Measurements from ENCODE around the gene LMF2. TPM values are rescaled to one million over a fixed set of nuclear protein-coding genes. Genes with fewer than 3 reads are reported as not detected.

Gene LMF2
- total RNA-seq, 2 donors from 2014 or later: 147 to 158 TPM

- peaks cover 47% of the 10 kb centered on the region for H3K4me1 ChIP-seq
These were observed 18.3 kb upstream of the LMF2 start for GRCh38 chr22:50525858-50526107.

GRCh38 chr22:50525104-50525857, 17.8 kb upstream of the LMF2 start, which contains the start of gene SCO2:
SCO2 (minus strand) TSS chr22:50525598; CDS start chr22:50524411, 1,187 bp downstream.
- H3K9me3 ChIP-seq: no peaks in the 10 kb centered on the region
- ATAC-seq: peak; percentile 83
- peaks cover 0 to 6% of the 10 kb centered on the region in 2 donors for H3K27me3 ChIP-seq
- intact Hi-C loops (cut with DNase I): no loop called here
- peaks cover 0 to 7% of the 10 kb centered on the region in 2 donors for H3K36me3 ChIP-seq (replicated peaks in 1 of 2; ENCODE audit: insufficient read depth in 1 of 2, low read depth in 2 of 2)
- H3K27ac ChIP-seq: peak within 1 kb of the TSS; percentile 89 to 97 (median 92)
- DNase-seq: peak; percentile 97 to 98 (median 98)
- WGBS, 2 donors: 0% methylated on average over 67 of the region's 84 CpGs; no CpG with 5 or more reads in 1 of the 2 donors
- peak within 1 kb of the TSS; percentile 38 to 59 for H3K4me3 ChIP-seq
- TF ChIP-seq CTCF (IDR thresholded peaks at IDR 0.05) (peak in 6 of 7 experiments; percentile 21 to 69 (median 48)), POLR2A (IDR thresholded peaks at IDR 0.05) (peak; percentile 66 to 78 (median 70))
- H3K4me1 ChIP-seq: peaks cover 42% of the 10 kb centered on the region

More at GRCh38 chr22:50525858-50526107, 18.3 kb upstream of the LMF2 start:
- intact Hi-C loops (cut with DNase I): no loop called here
- H3K9me3 ChIP-seq: no peaks in the 10 kb centered on the region
- H3K27ac ChIP-seq: peak overlapping the region; percentile 89 to 97 (median 92)
- peaks cover 0 to 11% of the 10 kb centered on the region in 2 donors for H3K27me3 ChIP-seq
- H3K36me3 ChIP-seq (replicated peaks in 1 of 2; ENCODE audit: insufficient read depth in 1 of 2, low read depth in 2 of 2): peaks cover 0 to 7% of the 10 kb centered on the region in 2 donors
- DNase-seq (no peak), ATAC-seq (no peak)
- H3K4me3 ChIP-seq: peak overlapping the region; percentile 38 to 59
- no peak for TF ChIP-seq CTCF (IDR thresholded peaks at IDR 0.05)
- TF ChIP-seq POLR2A (IDR thresholded peaks at IDR 0.05): no peak
- 0% methylated on average over 7 to 33 of the region's 33 CpGs for WGBS, 2 donors

- 5 to 11% methylated on average over 13 to 19 of the region's 19 CpGs for WGBS, 2 donors
- DNase-seq: no peak
- H3K27ac ChIP-seq: peak overlapping the region; percentile 89 to 97 (median 92)
- H3K4me3 ChIP-seq: peak overlapping the region in 1 of 2 donors; percentile 59
- H3K36me3 ChIP-seq (replicated peaks in 1 of 2; ENCODE audit: insufficient read depth in 1 of 2, low read depth in 2 of 2): peaks cover 0 to 7% of the 10 kb centered on the region in 2 donors
- peaks cover 36% of the 10 kb centered on the region for H3K4me1 ChIP-seq
- intact Hi-C loops (cut with DNase I): no loop called here
- TF ChIP-seq POLR2A (IDR thresholded peaks at IDR 0.05) (no peak), CTCF (IDR thresholded peaks at IDR 0.05) (no peak)
- no peak for ATAC-seq
- no peaks in the 10 kb centered on the region for H3K9me3 ChIP-seq
- H3K27me3 ChIP-seq: peaks cover 0 to under 1% of the 10 kb centered on the region in 2 donors
These were observed 17.2 kb upstream of the LMF2 start for GRCh38 chr22:50524676-50525103.

GRCh38 chr22:50523806-50524675, 16.5 kb upstream of the LMF2 start:
- H3K27me3 ChIP-seq: no peaks in the 10 kb centered on the region
- DNase-seq (no peak), ATAC-seq (no peak)
- no peak for TF ChIP-seq POLR2A (IDR thresholded peaks at IDR 0.05)
- no peak for TF ChIP-seq CTCF (IDR thresholded peaks at IDR 0.05)
- no peaks in the 10 kb centered on the region for H3K9me3 ChIP-seq
- peak overlapping the region in 1 of 4 donors; percentile 92 for H3K27ac ChIP-seq
- WGBS, 2 donors: 75 to 80% methylated on average over 7 to 21 of the region's 25 CpGs
- intact Hi-C loops (cut with DNase I): no loop called here
- H3K36me3 ChIP-seq (replicated peaks in 1 of 2; ENCODE audit: insufficient read depth in 1 of 2, low read depth in 2 of 2): peaks cover 0 to 10% of the 10 kb centered on the region in 2 donors
- H3K4me1 ChIP-seq: peaks cover 33% of the 10 kb centered on the region
- H3K4me3 ChIP-seq: no peak overlapping the region

All from body of pancreas (tissue), 4 donors.